GM12865 (cell line): ENCODE results near the gene ACTN4.

ENCODE experiments used
- DNase-seq: peaks from one replicate; pipeline ENCODE4 v3.0.0; 2010; ENCODE audit warnings: low read depth
- H3K4me3 ChIP-seq: 2 replicates; pipeline ENCODE4 v1.5.1; 2011; ENCODE audit warnings: mild to moderate bottlenecking, low read depth, low read length, control low read depth
- TF ChIP-seq, protein P1 (sequence below): IDR thresholded peaks from 2 replicates; pipeline ENCODE4 v1.5.1; 2011; ENCODE audit warnings: low read length, control low read depth, low read depth, inconsistent platforms; ENCODE audit not compliant: insufficient read depth; ENCODE audit errors: missing control alignments

ACTN4 gene

DNA sequence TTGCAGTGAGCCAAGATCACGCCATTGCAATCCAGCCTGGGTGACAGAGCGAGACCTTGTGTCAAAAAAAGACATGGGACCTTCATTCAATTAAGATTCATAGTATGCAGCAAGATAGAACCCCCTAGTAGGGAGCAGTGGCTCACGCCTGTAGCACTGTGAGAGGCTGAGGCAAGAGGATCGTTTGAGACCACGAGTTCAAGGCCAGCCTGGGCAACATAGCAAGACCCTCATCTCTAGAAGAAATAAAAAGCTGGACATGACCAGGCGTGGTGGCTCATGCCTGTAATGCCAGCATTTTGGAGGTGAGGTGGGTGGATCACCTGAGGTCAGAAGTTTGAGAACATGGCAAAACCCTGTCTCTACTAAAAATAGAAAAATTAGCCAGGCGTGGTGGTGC lies 133.0 kb downstream of the ACTN4 start:
- DNase-seq, result no peak
- no peak overlapping the region for H3K4me3 ChIP-seq
- TF ChIP-seq, protein P1, sequence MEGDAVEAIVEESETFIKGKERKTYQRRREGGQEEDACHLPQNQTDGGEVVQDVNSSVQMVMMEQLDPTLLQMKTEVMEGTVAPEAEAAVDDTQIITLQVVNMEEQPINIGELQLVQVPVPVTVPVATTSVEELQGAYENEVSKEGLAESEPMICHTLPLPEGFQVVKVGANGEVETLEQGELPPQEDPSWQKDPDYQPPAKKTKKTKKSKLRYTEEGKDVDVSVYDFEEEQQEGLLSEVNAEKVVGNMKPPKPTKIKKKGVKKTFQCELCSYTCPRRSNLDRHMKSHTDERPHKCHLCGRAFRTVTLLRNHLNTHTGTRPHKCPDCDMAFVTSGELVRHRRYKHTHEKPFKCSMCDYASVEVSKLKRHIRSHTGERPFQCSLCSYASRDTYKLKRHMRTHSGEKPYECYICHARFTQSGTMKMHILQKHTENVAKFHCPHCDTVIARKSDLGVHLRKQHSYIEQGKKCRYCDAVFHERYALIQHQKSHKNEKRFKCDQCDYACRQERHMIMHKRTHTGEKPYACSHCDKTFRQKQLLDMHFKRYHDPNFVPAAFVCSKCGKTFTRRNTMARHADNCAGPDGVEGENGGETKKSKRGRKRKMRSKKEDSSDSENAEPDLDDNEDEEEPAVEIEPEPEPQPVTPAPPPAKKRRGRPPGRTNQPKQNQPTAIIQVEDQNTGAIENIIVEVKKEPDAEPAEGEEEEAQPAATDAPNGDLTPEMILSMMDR, result no peak

DNA sequence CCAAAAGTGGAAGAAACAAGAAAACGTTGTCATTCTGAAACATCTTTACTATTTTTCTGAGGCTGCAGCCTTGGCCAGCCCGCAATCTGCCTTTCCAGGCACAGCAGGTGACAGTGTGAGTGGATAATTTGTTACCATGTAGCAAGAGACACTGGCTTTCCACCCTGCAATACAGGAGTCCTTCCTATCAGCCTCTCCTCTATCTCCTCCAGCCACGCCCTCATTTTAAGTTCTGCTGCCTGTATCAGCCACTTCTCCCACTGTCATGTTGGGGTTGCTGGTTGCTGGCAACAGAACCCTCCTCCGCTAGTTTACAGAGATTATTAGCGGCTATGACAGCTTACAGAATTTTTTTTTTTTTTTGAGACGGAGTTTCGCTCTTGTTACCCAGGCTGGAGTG lies 133.6 kb downstream of the ACTN4 start:
- H3K4me3 ChIP-seq, result no peak overlapping the region
- no peak for DNase-seq
- TF ChIP-seq, protein P1, result no peak
